ENCODE data around the gene CYRIA. TPM values are rescaled to one million over a fixed set of nuclear protein-coding genes. Genes with fewer than 3 reads are reported as not detected.

The CYRIA gene
- total RNA-seq, 1 donor from 2014 or later = 76.1 TPM

DNA sequence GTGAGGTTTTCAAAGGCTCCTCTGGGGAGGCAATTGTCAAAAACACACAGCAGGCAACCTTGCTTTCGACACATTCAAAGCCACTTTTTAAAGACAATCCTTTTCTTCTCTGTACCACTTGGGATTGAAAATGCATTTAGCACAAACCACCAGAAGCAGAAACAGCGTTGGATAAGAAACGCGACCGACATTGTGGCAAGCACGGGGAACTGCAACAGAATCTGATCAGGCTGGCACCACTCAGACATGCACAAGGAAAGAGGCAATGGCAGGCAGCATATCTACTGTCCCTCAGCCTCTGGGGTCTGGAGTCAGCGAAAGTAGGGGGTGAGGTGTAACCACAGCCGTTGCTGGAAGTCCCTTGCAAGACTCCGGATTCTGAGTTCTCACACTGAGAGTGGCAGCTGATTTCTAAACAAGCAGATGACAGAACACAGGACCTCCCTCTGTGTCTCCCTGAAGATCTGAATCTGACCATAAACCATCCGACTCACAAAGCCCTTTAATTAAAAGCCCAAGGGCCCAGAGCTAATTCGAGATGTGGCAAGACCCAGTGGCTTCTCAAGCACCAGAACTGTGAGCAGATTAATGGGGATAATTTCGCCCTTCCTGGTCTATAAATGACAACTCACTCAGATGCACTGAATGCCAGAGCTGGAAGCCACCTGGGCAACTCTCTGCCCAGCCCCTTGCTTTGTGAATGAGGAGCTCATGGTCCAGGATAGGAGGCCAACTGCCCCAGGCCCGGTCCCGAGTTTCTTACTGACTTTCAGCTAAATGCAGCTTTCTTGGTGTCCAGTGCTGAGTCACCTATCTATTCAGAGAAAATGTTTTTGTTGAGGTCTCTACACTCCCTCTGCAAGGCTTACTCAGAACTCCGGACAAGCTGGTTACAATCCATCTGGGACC lies 29.6 kb downstream of the CYRIA start:
- DNase-seq = no peak
- Mint-ChIP-seq H3K4me3 (no peak overlapping the region), H3K27ac (peak overlapping the region; percentile 65), H3K9me3 (no peaks in the 10 kb centered on the region), H3K36me3 (ENCODE audit: low read depth) (peaks cover 79% of the 10 kb centered on the region), H3K27me3 (no peaks in the 10 kb centered on the region), H3K4me1 (peaks cover 93% of the 10 kb centered on the region)
- ChIA-PET POLR2A (interaction anchor here (1.2 to 1.6 kb wide), 3 partner anchors 10 to 21 kb away, joined by 3 to 8 read pairs (median 3); no protein-coding TSS in a partner anchor), CTCF (interaction anchor here (0.9 to 1.8 kb wide), 4 partner anchors 16 to 121 kb away, joined by 3 to 9 read pairs (median 4); no protein-coding TSS in a partner anchor)
- intact Hi-C loops (cut with micrococcal nuclease) = loop anchor here (1.0 to 2.0 kb wide), 3 partner anchors 8 to 13 kb away; no protein-coding TSS in a partner anchor
- ATAC-seq (ENCODE audit: low read depth) = peak; percentile 63
- no peak for TF ChIP-seq CTCF (IDR thresholded peaks at IDR 0.05)

- no peaks in the 10 kb centered on the region for H3K27me3 Mint-ChIP-seq
- no peak for DNase-seq
- ChIA-PET POLR2A (interaction anchor here (1.0 to 1.4 kb wide), 2 partner anchors 20 to 23 kb away, joined by 4 to 14 read pairs; no protein-coding TSS in a partner anchor), CTCF (interaction anchor here (1.2 to 1.3 kb wide), 2 partner anchors 30 to 123 kb away, joined by 3 to 5 read pairs; no protein-coding TSS in a partner anchor)
- H3K36me3 Mint-ChIP-seq (ENCODE audit: low read depth) = peaks cover 73% of the 10 kb centered on the region
- no peak for ATAC-seq (ENCODE audit: low read depth)
- H3K4me1 Mint-ChIP-seq = peaks cover 96% of the 10 kb centered on the region
- intact Hi-C loops (cut with micrococcal nuclease) = no loop called here
- no peak for TF ChIP-seq CTCF (IDR thresholded peaks at IDR 0.05)
- H3K4me3 Mint-ChIP-seq = peak overlapping the region; percentile 11
- peak overlapping the region; percentile 74 for H3K27ac Mint-ChIP-seq
- no peaks in the 10 kb centered on the region for H3K9me3 Mint-ChIP-seq
These were observed 31.8 kb downstream of the CYRIA start for GRCh38 chr2:16633621-16634430.

DNA sequence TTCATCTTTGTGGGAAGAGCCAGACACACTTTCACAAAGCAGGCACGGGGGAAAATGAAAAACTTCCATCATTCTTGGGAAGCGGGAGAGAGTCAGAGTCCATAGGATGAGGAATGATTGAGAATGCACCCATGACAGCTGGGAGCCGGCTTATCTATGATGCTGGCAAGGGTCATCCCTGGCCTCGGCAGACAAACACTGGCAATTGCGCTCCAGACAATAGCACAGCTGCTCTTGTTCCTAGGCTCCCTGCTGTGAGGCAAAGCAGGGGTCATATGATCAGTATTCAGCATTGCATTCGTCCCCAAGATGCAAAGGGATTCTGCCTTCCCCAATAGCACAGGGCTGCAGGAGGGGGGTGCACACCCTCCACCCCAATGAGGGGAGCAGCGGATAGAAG lies 33.0 kb downstream of the CYRIA start:
- H3K27ac Mint-ChIP-seq = no peak overlapping the region
- intact Hi-C loops (cut with micrococcal nuclease) = no loop called here
- POLR2A ChIA-PET = no interaction called here
- ATAC-seq (ENCODE audit: low read depth) = no peak
- no peaks in the 10 kb centered on the region for H3K27me3 Mint-ChIP-seq
- no peak overlapping the region for H3K4me3 Mint-ChIP-seq
- no peak for DNase-seq
- no peak for TF ChIP-seq CTCF (IDR thresholded peaks at IDR 0.05)
- peaks cover 69% of the 10 kb centered on the region for H3K36me3 Mint-ChIP-seq (ENCODE audit: low read depth)
- H3K9me3 Mint-ChIP-seq = no peaks in the 10 kb centered on the region
- peaks cover 97% of the 10 kb centered on the region for H3K4me1 Mint-ChIP-seq
- CTCF ChIA-PET = interaction anchor here (1.1 kb wide), 1 partner anchor 125 kb away, joined by 6 read pairs; no protein-coding TSS in a partner anchor

- TF ChIP-seq CTCF (IDR thresholded peaks at IDR 0.05) = no peak
- CTCF ChIA-PET = interaction anchor here (0.6 to 5.8 kb wide), 13 partner anchors 9 to 126 kb away, joined by 3 to 65 read pairs (median 5); no protein-coding TSS in a partner anchor
- DNase-seq (no peak), ATAC-seq (ENCODE audit: low read depth) (peak; percentile 64)
- H3K36me3 Mint-ChIP-seq (ENCODE audit: low read depth) = peaks cover 52% of the 10 kb centered on the region
- H3K27ac Mint-ChIP-seq = peak overlapping the region; percentile 83
- no peaks in the 10 kb centered on the region for H3K27me3 Mint-ChIP-seq
- H3K4me3 Mint-ChIP-seq = no peak overlapping the region
- POLR2A ChIA-PET = interaction anchor here (1.0 to 7.7 kb wide), 7 partner anchors 9 to 125 kb away, joined by 3 to 84 read pairs (median 4); no protein-coding TSS in a partner anchor
- H3K9me3 Mint-ChIP-seq = no peaks in the 10 kb centered on the region
- H3K4me1 Mint-ChIP-seq = peaks cover 99% of the 10 kb centered on the region
- intact Hi-C loops (cut with micrococcal nuclease) = loop anchor here (1.0 to 2.0 kb wide), 3 partner anchors 17 to 127 kb away; no protein-coding TSS in a partner anchor
These were observed 35.2 kb downstream of the CYRIA start for GRCh38 chr2:16630463-16630862.
